ENCODE data around the gene JMJD4.
A peak's percentile ranks its signal among the peaks of the same experiment; 100 is the strongest.

The JMJD4 gene

GRCh38 chr1:227774821-227775661 is 39.9 kb upstream of the JMJD4 start:
- Histone ChIP-seq H3K4me1 (ENCODE audit: control insufficient read depth, insufficient read depth, low read length) (peaks cover 38% of the 10 kb centered on the region), H3K4me2 (ENCODE audit: low read length) (peak overlapping the region; percentile 15), H3K36me3 (ENCODE audit: insufficient read depth, low read length) (peaks cover 12% of the 10 kb centered on the region), H3K27me3 (ENCODE audit: control insufficient read depth, insufficient read depth, low read length) (no peaks in the 10 kb centered on the region), H3K9ac (ENCODE audit: low read depth, low read length) (no peak overlapping the region), H3K4me3 (ENCODE audit: low read length) (no peak overlapping the region), H3K9me3 (replicated peaks; ENCODE audit: low read length) (no peaks in the 10 kb centered on the region)

- Histone ChIP-seq H3K4me1 (ENCODE audit: control insufficient read depth, insufficient read depth, low read length) (peaks cover 33% of the 10 kb centered on the region), H3K27me3 (ENCODE audit: control insufficient read depth, insufficient read depth, low read length) (no peaks in the 10 kb centered on the region), H3K9ac (ENCODE audit: low read depth, low read length) (no peak overlapping the region), H3K4me3 (ENCODE audit: low read length) (no peak overlapping the region), H3K9me3 (replicated peaks; ENCODE audit: low read length) (no peaks in the 10 kb centered on the region), H3K4me2 (ENCODE audit: low read length) (no peak overlapping the region), H3K36me3 (ENCODE audit: insufficient read depth, low read length) (peaks cover 14% of the 10 kb centered on the region)
Measured at GRCh38 chr1:227774051-227774731, 39.1 kb upstream of the JMJD4 start.

- Histone ChIP-seq H3K4me1 (ENCODE audit: control insufficient read depth, insufficient read depth, low read length) (peaks cover 27% of the 10 kb centered on the region), H3K4me2 (ENCODE audit: low read length) (no peak overlapping the region), H3K27me3 (ENCODE audit: control insufficient read depth, insufficient read depth, low read length) (no peaks in the 10 kb centered on the region), H3K9me3 (replicated peaks; ENCODE audit: low read length) (no peaks in the 10 kb centered on the region), H3K36me3 (ENCODE audit: insufficient read depth, low read length) (peaks cover 20% of the 10 kb centered on the region), H3K4me3 (ENCODE audit: low read length) (no peak overlapping the region), H3K9ac (ENCODE audit: low read depth, low read length) (no peak overlapping the region)
Measured at GRCh38 chr1:227773558-227773957, 38.5 kb upstream of the JMJD4 start.

- peaks cover 21% of the 10 kb centered on the region for H3K4me1 ChIP-seq (ENCODE audit: control insufficient read depth, insufficient read depth, low read length)
- no peaks in the 10 kb centered on the region for H3K27me3 ChIP-seq (ENCODE audit: control insufficient read depth, insufficient read depth, low read length)
- H3K9me3 ChIP-seq (replicated peaks; ENCODE audit: low read length): no peaks in the 10 kb centered on the region
- no peak overlapping the region for H3K4me3 ChIP-seq (ENCODE audit: low read length)
- H3K9ac ChIP-seq (ENCODE audit: low read depth, low read length): no peak overlapping the region
- no peak overlapping the region for H3K4me2 ChIP-seq (ENCODE audit: low read length)
- H3K36me3 ChIP-seq (ENCODE audit: insufficient read depth, low read length): peaks cover 38% of the 10 kb centered on the region
Measured at GRCh38 chr1:227771771-227772170, 36.7 kb upstream of the JMJD4 start.

GRCh38 chr1:227771326-227771725 is 36.2 kb upstream of the JMJD4 start:
- no peak overlapping the region for H3K4me2 ChIP-seq (ENCODE audit: low read length)
- H3K9me3 ChIP-seq (replicated peaks; ENCODE audit: low read length): no peaks in the 10 kb centered on the region
- peaks cover 40% of the 10 kb centered on the region for H3K36me3 ChIP-seq (ENCODE audit: insufficient read depth, low read length)
- peaks cover 16% of the 10 kb centered on the region for H3K4me1 ChIP-seq (ENCODE audit: control insufficient read depth, insufficient read depth, low read length)
- H3K4me3 ChIP-seq (ENCODE audit: low read length): no peak overlapping the region
- H3K27me3 ChIP-seq (ENCODE audit: control insufficient read depth, insufficient read depth, low read length): no peaks in the 10 kb centered on the region
- no peak overlapping the region for H3K9ac ChIP-seq (ENCODE audit: low read depth, low read length)

- H3K36me3 ChIP-seq (ENCODE audit: insufficient read depth, low read length): peaks cover 40% of the 10 kb centered on the region
- H3K4me1 ChIP-seq (ENCODE audit: control insufficient read depth, insufficient read depth, low read length): peaks cover 11% of the 10 kb centered on the region
Measured at GRCh38 chr1:227770812-227771211, 35.7 kb upstream of the JMJD4 start.

GRCh38 chr1:227769936-227770494 is 34.9 kb upstream of the JMJD4 start:
- Histone ChIP-seq H3K36me3 (ENCODE audit: insufficient read depth, low read length) (peaks cover 45% of the 10 kb centered on the region), H3K4me1 (ENCODE audit: control insufficient read depth, insufficient read depth, low read length) (peaks cover 3% of the 10 kb centered on the region), H3K4me3 (ENCODE audit: low read length) (no peak overlapping the region), H3K27me3 (ENCODE audit: control insufficient read depth, insufficient read depth, low read length) (no peaks in the 10 kb centered on the region), H3K4me2 (ENCODE audit: low read length) (no peak overlapping the region), H3K9ac (ENCODE audit: low read depth, low read length) (no peak overlapping the region), H3K9me3 (replicated peaks; ENCODE audit: low read length) (no peaks in the 10 kb centered on the region)

More at GRCh38 chr1:227770812-227771211, 35.7 kb upstream of the JMJD4 start:
- Histone ChIP-seq H3K4me2 (ENCODE audit: low read length) (no peak overlapping the region), H3K27me3 (ENCODE audit: control insufficient read depth, insufficient read depth, low read length) (no peaks in the 10 kb centered on the region), H3K9me3 (replicated peaks; ENCODE audit: low read length) (no peaks in the 10 kb centered on the region), H3K9ac (ENCODE audit: low read depth, low read length) (no peak overlapping the region), H3K4me3 (ENCODE audit: low read length) (no peak overlapping the region)

GRCh38 chr1:227769047-227769935 is 34.2 kb upstream of the JMJD4 start:
- Histone ChIP-seq H3K36me3 (ENCODE audit: insufficient read depth, low read length) (peaks cover 47% of the 10 kb centered on the region), H3K27me3 (ENCODE audit: control insufficient read depth, insufficient read depth, low read length) (no peaks in the 10 kb centered on the region), H3K4me2 (ENCODE audit: low read length) (no peak overlapping the region), H3K9ac (ENCODE audit: low read depth, low read length) (no peak overlapping the region), H3K9me3 (replicated peaks; ENCODE audit: low read length) (no peaks in the 10 kb centered on the region), H3K4me3 (ENCODE audit: low read length) (no peak overlapping the region), H3K4me1 (ENCODE audit: control insufficient read depth, insufficient read depth, low read length) (peaks cover under 1% of the 10 kb centered on the region)

GRCh38 chr1:227768640-227769039 is 33.5 kb upstream of the JMJD4 start:
- no peaks in the 10 kb centered on the region for H3K9me3 ChIP-seq (replicated peaks; ENCODE audit: low read length)
- peaks cover 7% of the 10 kb centered on the region for H3K4me1 ChIP-seq (ENCODE audit: control insufficient read depth, insufficient read depth, low read length)
- peaks cover 48% of the 10 kb centered on the region for H3K36me3 ChIP-seq (ENCODE audit: insufficient read depth, low read length)
- no peak overlapping the region for H3K4me2 ChIP-seq (ENCODE audit: low read length)
- no peaks in the 10 kb centered on the region for H3K27me3 ChIP-seq (ENCODE audit: control insufficient read depth, insufficient read depth, low read length)
- no peak overlapping the region for H3K9ac ChIP-seq (ENCODE audit: low read depth, low read length)
- H3K4me3 ChIP-seq (ENCODE audit: low read length): no peak overlapping the region

GRCh38 chr1:227768125-227768439 is 33.0 kb upstream of the JMJD4 start:
- Histone ChIP-seq H3K9me3 (replicated peaks; ENCODE audit: low read length) (no peaks in the 10 kb centered on the region), H3K9ac (ENCODE audit: low read depth, low read length) (no peak overlapping the region), H3K4me2 (ENCODE audit: low read length) (no peak overlapping the region), H3K36me3 (ENCODE audit: insufficient read depth, low read length) (peaks cover 48% of the 10 kb centered on the region), H3K4me1 (ENCODE audit: control insufficient read depth, insufficient read depth, low read length) (peaks cover 11% of the 10 kb centered on the region), H3K4me3 (ENCODE audit: low read length) (no peak overlapping the region), H3K27me3 (ENCODE audit: control insufficient read depth, insufficient read depth, low read length) (no peaks in the 10 kb centered on the region)
